SK-N-SH (cell line): ENCODE data around the gene LRRC8D.

Source experiments
- CHD2 ChIP-seq: fragments of 150-350 bp; IDR thresholded peaks from 2 replicates; pipeline ENCODE4 v1.6.1; 2018; ENCODE audit warnings: low read length; ENCODE audit not compliant: partially characterized antibody
- CTCF ChIP-seq: fragments of 200-600 bp; sonication (generic); IDR thresholded peaks from 2 replicates; pipeline ENCODE4 v1.6.1; 2017; ENCODE audit warnings: antibody characterized with exemption, mild to moderate bottlenecking, moderate library complexity
- ELF1 ChIP-seq: IDR thresholded peaks from 2 replicates; pipeline ENCODE4 v1.4.0; 2012
- EZH2phosphoT487 ChIP-seq: fragments of 200-600 bp; sonication (generic); IDR thresholded peaks from 2 replicates; pipeline ENCODE4 v1.6.1; 2017; ENCODE audit warnings: low read depth, mixed run types, mild to moderate bottlenecking, antibody characterized with exemption, moderate library complexity, borderline replicate concordance
- FOXM1 ChIP-seq: IDR thresholded peaks from 2 replicates; pipeline ENCODE4 v1.4.0; 2012; ENCODE audit warnings: low read depth, mild to moderate bottlenecking
- JUND ChIP-seq: IDR thresholded peaks from 2 replicates; pipeline ENCODE4 v1.4.0; 2012
- MAX ChIP-seq: IDR thresholded peaks from 2 replicates; pipeline ENCODE4 v1.4.0; 2012; ENCODE audit warnings: low read depth
- RCOR1 ChIP-seq: fragments of 150-350 bp; IDR thresholded peaks from 2 replicates; pipeline ENCODE4 v1.6.1; 2017; ENCODE audit warnings: antibody characterized with exemption, low read length
- REST ChIP-seq: IDR thresholded peaks from 2 replicates; pipeline ENCODE4 v1.6.1; 2012; ENCODE audit warnings: mild to moderate bottlenecking, low read depth, low read length, moderate library complexity
- RXRA ChIP-seq: IDR thresholded peaks from 2 replicates; pipeline ENCODE4 v1.4.0; 2012; ENCODE audit warnings: low read depth, mild to moderate bottlenecking, borderline replicate concordance
- TAF1 ChIP-seq: IDR thresholded peaks from 2 replicates; pipeline ENCODE4 v1.6.1; 2012; ENCODE audit warnings: low read depth, mild to moderate bottlenecking, low read length, moderate library complexity, borderline replicate concordance
- ZBTB33 ChIP-seq: IDR thresholded peaks from 2 replicates; pipeline ENCODE4 v1.4.0; 2012; ENCODE audit warnings: low read depth, borderline replicate concordance

GRCh38 chr1:89876463-89876862 is 55.6 kb downstream of the LRRC8D start:
- TF ChIP-seq RCOR1 (no peak), MAX (no peak), ELF1 (no peak), TAF1 (no peak), CTCF (no peak), REST (no peak), CHD2 (no peak), EZH2phosphoT487 (no peak), ZBTB33 (no peak), FOXM1 (no peak), JUND (no peak), RXRA (no peak)
